Stimulated activated CD8-positive, alpha-beta memory T cell treated with anti-CD3 and anti-CD28 coated beads, Interleukin-2, amount 100 ng/mL, for 48 hours (primary cell): ENCODE results near the gene CGB7.
"Not testable (repeated sequence)": the region's sequence is repeated elsewhere in the genome, so short reads cannot be mapped to it uniquely, and the experiment has no call there.

Source experiments
- DNase-seq, 2 donors: peaks; one replicate each; pipeline ENCODE4 v3.0.0-alpha.2; 2020; ENCODE audit warnings: low read depth in 2 of 2

Gene CGB7

GRCh38 chr19:49073514-49074378 lies 16.2 kb upstream of the CGB7 start:
- no peak for DNase-seq

GRCh38 chr19:49071860-49072547 lies 14.5 kb upstream of the CGB7 start:
- no peak for DNase-seq

GRCh38 chr19:49070416-49070815 lies 12.9 kb upstream of the CGB7 start:
- DNase-seq = no peak

- no peak for DNase-seq
Measured at GRCh38 chr19:49069026-49069425, 11.5 kb upstream of the CGB7 start.

GRCh38 chr19:49067554-49067953 lies 10.0 kb upstream of the CGB7 start:
- no peak for DNase-seq

GRCh38 chr19:49065905-49066512 lies 8.5 kb upstream of the CGB7 start:
- DNase-seq = no peak

- no peak for DNase-seq
Measured at GRCh38 chr19:49064768-49065611, 7.4 kb upstream of the CGB7 start, which contains the start of gene NTF4. NTF4 (minus strand) TSS chr19:49064818; CDS start chr19:49061997, 2,821 bp downstream.

- DNase-seq = no peak
Measured at GRCh38 chr19:49064029-49064629, 6.6 kb upstream of the CGB7 start.

DNA sequence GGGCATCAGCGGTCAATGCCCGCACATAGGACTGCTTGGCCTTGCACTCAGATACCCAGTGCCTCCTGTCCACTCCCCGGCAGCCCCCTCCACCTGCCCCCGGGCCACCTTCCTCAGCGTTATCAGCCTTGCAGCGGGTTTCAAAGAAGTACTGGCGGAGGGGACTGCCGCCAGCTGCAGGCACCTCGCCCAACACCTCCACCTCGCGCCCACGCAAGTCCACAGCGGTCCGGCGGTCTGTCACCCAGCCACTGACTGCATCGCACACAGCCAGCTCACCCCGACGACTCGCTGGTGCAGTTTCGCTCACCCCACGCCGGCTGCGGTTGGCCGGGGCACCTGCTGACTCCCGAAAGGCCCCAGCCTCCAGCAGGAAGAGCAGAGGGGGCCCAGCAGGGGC lies 3.9 kb upstream of the CGB7 start:
- DNase-seq = no peak

DNA sequence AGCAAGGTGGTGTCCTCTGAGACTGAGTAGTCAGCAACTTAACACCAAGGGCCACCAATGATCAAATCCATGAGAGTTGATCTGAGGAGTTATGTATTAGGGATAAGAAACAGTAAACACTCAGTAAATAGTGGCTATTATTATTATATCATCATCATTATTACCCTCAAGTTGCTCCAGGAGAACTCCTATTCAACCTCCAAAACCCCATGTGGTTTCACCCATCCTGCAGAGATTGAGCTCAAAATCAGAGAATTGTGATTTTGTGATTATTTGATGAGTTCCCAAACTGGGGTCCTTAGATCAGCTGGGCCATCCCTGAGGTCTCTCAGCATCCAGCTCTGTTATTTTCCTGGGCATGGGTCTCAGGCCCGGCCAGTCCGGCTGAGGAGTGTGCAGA lies 3.5 kb upstream of the CGB7 start:
- no peak for DNase-seq

DNA sequence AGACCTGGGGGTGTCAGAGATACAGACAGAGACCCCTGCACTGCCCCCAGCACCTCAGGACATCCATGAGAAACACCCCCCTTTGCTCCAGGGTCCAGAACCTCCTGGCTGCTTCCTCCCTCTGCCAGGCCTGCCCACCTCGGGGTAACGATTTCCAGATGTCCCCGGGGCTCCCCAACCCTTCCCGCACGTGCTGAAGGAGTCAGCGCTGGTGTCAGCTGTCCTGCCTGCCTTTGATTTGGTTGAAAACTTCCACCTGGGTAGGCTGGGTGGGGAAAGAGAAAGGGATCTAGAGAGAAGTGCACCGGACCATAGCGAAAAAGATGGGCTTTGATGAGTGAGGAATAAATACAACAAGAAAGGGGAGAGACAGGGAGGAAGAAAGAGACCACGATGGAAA lies 1.5 kb upstream of the CGB7 start:
- DNase-seq = no peak

GRCh38 chr19:49058562-49058961 lies 1.0 kb upstream of the CGB7 start:
- DNase-seq = peak in 1 of 2 donors; percentile 15

- DNase-seq = not testable (repeated sequence)
Measured at GRCh38 chr19:49056902-49057596, 500 bp downstream of the CGB7 start.

- peak; percentile 40 to 46 for DNase-seq
Measured at GRCh38 chr19:49056101-49056901, 1.2 kb downstream of the CGB7 start.

- not testable (repeated sequence) for DNase-seq
Measured at GRCh38 chr19:49050376-49051033, 7.0 kb downstream of the CGB7 start.

DNA sequence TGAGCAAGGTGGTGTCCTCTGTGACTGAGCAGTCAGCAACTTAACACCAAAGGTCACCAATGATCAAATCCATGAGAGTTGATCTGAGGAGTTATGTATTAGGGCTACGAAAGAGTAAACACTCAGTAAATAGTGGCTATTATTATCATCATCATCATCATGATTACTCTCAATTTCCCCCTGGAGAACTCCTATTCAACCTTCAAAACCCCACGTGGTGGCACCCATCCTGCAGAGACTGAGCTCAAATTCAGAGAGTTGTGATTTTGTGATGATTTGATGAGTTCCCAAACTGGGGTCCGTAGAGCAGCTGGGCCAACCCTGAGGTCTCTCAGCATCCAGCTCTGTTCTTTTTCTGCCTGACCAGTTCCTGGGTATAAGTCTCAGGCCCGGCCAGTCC lies 7.7 kb downstream of the CGB7 start:
- not testable (repeated sequence) for DNase-seq

GRCh38 chr19:49049011-49049410 lies 8.5 kb downstream of the CGB7 start, which contains the start of gene CGB8:
CGB8 (minus strand) TSS chr19:49049111; CDS start chr19:49048739, 372 bp downstream.
- not testable (repeated sequence) for DNase-seq

- DNase-seq = not testable (repeated sequence)
Measured at GRCh38 chr19:49043548-49043947, 14.0 kb downstream of the CGB7 start, which contains the start of gene CGB5. CGB5 (plus strand) TSS chr19:49043848; CDS start chr19:49044210, 362 bp downstream.

DNA sequence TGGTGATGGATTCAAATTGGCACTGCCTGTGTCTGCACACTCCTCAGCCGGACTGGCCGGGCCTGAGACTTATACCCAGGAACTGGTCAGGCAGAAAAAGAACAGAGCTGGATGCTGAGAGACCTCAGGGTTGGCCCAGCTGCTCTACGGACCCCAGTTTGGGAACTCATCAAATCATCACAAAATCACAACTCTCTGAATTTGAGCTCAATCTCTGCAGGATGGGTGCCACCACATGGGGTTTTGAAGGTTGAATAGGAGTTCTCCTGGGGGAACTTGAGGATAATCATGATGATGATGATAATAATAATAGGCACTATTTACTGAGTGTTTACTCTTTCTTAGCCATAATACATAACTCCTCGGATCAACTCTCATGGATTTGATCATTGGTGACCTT lies 14.9 kb downstream of the CGB7 start:
- not testable (repeated sequence) for DNase-seq
